G401.6 (cell line): ENCODE results near the gene MAGEB16.

ENCODE experiments used
- FAIRE-seq: peaks from 2 replicates; lab custom pipeline; 2012; peaks lifted over from hg19 to GRCh38; lab: Jason Lieb, UNC

Gene MAGEB16

GRCh38 chrX:35798042-35798441 is at the start of gene MAGEB16:
Gene MAGEB16, plus strand, starts transcription at chrX:35798342. Its CDS starts 3,855 bp downstream, at chrX:35802197.
- no peak for FAIRE-seq

DNA sequence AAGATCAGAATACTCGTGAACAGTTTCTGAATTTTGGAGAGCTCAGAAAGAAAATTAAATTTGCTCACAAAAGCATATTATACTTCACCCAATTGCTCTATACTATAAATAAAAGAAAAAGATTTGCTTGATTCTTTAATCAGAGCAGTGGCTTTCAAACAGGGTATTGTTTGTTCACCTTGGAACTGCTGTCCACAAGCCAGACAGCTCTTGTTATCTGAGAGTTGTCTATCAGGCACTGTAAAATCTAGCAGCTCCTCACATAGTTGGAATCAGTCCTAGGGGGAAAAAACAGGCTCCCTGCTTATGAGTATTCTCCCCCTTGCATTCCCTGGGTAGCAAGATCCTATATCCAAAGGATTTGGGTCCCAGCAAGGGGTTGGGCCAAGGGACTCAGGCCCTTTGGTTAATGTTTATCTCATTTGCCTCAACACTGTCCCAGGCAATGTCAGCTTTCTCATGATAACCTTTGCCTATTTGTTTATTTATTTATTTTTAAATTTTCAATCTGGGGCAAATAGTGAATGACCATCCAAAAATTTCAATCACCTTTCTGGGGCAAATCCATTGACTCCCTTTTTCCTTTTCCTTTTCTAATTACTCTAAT is 24.1 kb upstream of the MAGEB16 start:
- FAIRE-seq: no peak

GRCh38 chrX:35785075-35785474 is 13.1 kb upstream of the MAGEB16 start:
- no peak for FAIRE-seq

DNA sequence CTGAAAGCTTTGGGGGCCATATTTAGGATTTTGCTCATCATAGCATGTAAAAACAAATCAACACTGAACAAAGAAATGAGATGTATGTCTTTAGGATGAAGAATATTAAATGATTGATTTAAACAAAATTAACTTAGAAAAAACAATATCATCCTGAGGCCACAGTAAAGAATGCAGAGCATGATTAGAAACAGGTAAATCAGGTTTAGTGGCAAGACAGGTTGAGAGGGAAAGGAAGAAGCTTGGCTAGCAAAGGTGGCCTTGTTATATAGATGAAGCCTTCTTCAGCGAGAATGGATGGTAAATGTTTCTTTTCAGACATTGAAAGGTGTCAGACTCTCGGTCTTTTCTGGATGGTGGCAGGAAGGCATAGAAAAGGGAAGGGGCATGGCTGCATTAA is 11.9 kb upstream of the MAGEB16 start:
- FAIRE-seq: no peak

GRCh38 chrX:35787867-35788266 is 10.3 kb upstream of the MAGEB16 start:
- no peak for FAIRE-seq

DNA sequence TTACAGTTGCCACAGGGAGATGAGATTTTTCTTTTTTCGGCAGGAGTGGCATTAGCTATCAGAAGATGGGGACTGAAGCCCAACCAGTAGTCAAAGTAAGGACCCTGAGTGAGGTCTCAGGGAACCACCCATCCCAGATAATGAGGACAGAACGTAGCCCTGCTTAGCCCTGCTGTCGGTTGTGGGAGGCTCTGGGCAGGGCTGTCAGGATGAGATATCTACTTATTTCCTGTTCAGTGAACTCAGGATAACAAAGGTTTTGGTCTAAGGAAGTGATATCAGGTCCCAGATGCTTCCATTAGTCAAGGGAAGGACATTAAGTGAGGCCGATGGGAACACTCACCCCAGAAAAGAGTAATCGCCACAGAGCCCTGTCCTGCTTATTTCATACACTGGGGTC is 2.3 kb downstream of the MAGEB16 start:
- no peak for FAIRE-seq

- no peak for FAIRE-seq
Observed at GRCh38 chrX:35809781-35810180, 11.6 kb downstream of the MAGEB16 start.

DNA sequence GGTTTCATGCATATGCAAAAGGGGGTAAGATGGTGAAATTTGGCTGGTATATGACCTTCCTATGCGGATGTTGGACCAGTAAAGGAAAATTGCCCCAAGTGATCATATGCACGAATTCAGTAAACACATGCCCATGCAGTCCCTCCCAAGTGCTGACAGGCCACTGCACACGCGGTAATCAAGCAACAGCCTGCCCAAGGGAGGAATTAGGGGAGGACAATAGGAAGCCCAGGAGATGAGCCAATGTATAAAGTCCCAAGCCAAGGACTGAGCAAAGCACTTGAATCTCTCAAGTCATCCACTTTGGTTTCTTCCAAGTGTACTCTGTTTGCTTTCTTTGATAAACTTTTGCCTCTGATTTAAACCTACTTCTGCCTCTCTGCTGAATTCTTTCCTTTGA is 21.1 kb downstream of the MAGEB16 start:
- no peak for FAIRE-seq

- no peak for FAIRE-seq
Observed at GRCh38 chrX:35826503-35826902, 28.4 kb downstream of the MAGEB16 start.

GRCh38 chrX:35829501-35829900 is 31.4 kb downstream of the MAGEB16 start:
- no peak for FAIRE-seq

DNA sequence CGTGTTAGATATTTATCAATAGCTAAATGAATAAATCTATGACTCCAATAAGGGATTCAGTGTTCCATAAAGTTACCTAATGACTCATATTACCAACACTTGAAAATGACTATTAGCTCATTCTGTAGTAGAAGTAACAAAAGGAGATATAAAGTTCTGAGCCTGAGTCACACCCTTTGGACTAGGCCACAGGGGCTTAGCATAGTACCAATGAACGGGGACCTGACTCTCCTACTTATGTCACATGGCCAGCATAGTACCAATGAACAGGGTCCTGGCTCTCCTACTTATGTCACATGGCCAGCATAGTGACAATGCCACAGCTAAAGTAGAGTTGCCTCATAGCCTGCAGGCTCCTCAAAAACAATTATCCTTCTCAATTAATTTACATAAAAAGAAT is 43.7 kb downstream of the MAGEB16 start:
- FAIRE-seq: no peak

DNA sequence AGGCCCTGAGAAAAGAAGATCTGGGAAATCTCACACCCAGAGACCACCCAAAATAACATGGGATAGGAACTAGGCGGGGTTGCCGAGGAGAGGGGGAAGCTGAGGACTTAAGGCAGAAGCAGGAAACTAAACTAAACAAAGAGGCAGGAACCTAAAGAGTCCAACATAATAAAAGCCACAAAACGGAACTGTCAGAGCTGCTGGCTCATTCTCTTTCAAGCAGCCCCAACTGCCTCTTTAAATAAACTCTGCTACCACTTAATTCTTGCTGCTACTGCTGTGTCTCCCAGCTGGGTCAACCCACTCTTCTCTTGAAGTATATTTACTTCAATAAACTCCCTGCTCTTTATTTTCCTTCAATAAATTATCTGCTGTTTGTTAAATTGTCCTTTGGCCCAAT is 44.5 kb downstream of the MAGEB16 start:
- no peak for FAIRE-seq

- FAIRE-seq: no peak
Observed at GRCh38 chrX:35847736-35848135, 49.6 kb downstream of the MAGEB16 start.
